K562 (cell line): ENCODE data around the gene ZNF865. TPM values are rescaled to one million over a fixed set of nuclear protein-coding genes. Genes with fewer than 3 reads are reported as not detected.

ENCODE experiments used
- GABPA ChIP-seq: fragments of 200-800 bp; sonication (Bioruptor generic); conservative IDR thresholded peaks from 2 replicates; pipeline ENCODE4 v1.6.1; 2016; ENCODE audit warnings: low read depth, missing genetic modification characterization, missing compliant biosample characterization
- GABPB2 ChIP-seq: fragments of 250-450 bp; sonication (Bioruptor Pico); conservative IDR thresholded peaks from 2 replicates; pipeline ENCODE4 v1.5.1; 2021; ENCODE audit warnings: mild to moderate bottlenecking
- HMGN3 ChIP-seq: IDR thresholded peaks from 2 replicates; pipeline ENCODE4 v1.6.1; 2011; ENCODE audit warnings: borderline replicate concordance, low read depth, mild to moderate bottlenecking, mixed read lengths, low read length; ENCODE audit not compliant: insufficient read length; ENCODE audit errors: extremely low read depth
- ILF3 ChIP-seq: fragments of 450-650 bp; IDR thresholded peaks from 2 replicates; pipeline ENCODE4 v1.6.1; 2018; ENCODE audit warnings: antibody characterized with exemption, mild to moderate bottlenecking, moderate library complexity, borderline replicate concordance
- MCM5 ChIP-seq: fragments of 450-650 bp; IDR thresholded peaks from 2 replicates; pipeline ENCODE4 v1.6.1; 2016; ENCODE audit warnings: low read depth
- MECOM ChIP-seq: fragments of 250-450 bp; sonication (Bioruptor Pico); IDR thresholded peaks from 2 replicates; pipeline ENCODE4 v1.8.0; 2022; ENCODE audit warnings: inconsistent platforms
- NFE2 ChIP-seq: IDR thresholded peaks from 2 replicates; pipeline ENCODE4 v1.6.1; 2014; ENCODE audit warnings: antibody characterized with exemption, low read depth
- NFRKB ChIP-seq: fragments of 450-650 bp; IDR thresholded peaks from 2 replicates; pipeline ENCODE4 v1.6.1; 2016; ENCODE audit warnings: low read depth
- POLR2B ChIP-seq: fragments of 450-650 bp; IDR thresholded peaks from 2 replicates; pipeline ENCODE4 v1.6.1; 2018; ENCODE audit warnings: low read depth; ENCODE audit not compliant: partially characterized antibody
- PTTG1 ChIP-seq: fragments of 450-650 bp; IDR thresholded peaks from 2 replicates; pipeline ENCODE4 v1.6.1; 2016; ENCODE audit warnings: low read depth, mild to moderate bottlenecking, missing genetic modification characterization, missing compliant biosample characterization
- RBM25 ChIP-seq: fragments of 200-400 bp; formaldehyde crosslinking; IDR thresholded peaks from 2 replicates; pipeline ENCODE4 v1.6.1; 2018; ENCODE audit warnings: low read length, low read depth, moderate library complexity; ENCODE audit not compliant: severe bottlenecking
- RCOR1 ChIP-seq, 2 experiments: IDR thresholded peaks; 2 replicates each; pipeline ENCODE4 v1.6.1; 2012; ENCODE audit warnings: low read depth in 2 of 2, low read length in 2 of 2, borderline replicate concordance in 1 of 2, improper control_type of control experiment in 1 of 2
- RUNX1 ChIP-seq: sonication (generic); IDR thresholded peaks from 2 replicates; pipeline ENCODE4 v1.6.1; 2016; ENCODE audit warnings: antibody characterized with exemption, low read depth
- SMAD3 ChIP-seq: fragments of 450-650 bp; formaldehyde crosslinking; conservative IDR thresholded peaks from 2 replicates; pipeline ENCODE4 v1.4.0; 2020; ENCODE audit warnings: mild to moderate bottlenecking
- SMARCA4 ChIP-seq: fragments of 450-650 bp; IDR thresholded peaks from 2 replicates; pipeline ENCODE4 v1.6.1; 2016
- TEAD4 ChIP-seq, 2 experiments: sonication (generic) in 1 of 2; formaldehyde crosslinking in 1 of 2; IDR thresholded peaks; 2 replicates each; pipeline versions ENCODE4 v1.6.1 to v1.8.0; 2012 to 2022; ENCODE audit warnings: borderline replicate concordance in 1 of 2, inconsistent platforms in 1 of 2, low read length in 1 of 2, mild to moderate bottlenecking in 1 of 2, missing genetic modification reagents in 1 of 2
- ZNF217 ChIP-seq: sonication (generic); formaldehyde crosslinking; IDR thresholded peaks from 2 replicates; pipeline ENCODE4 v1.8.0; 2022; ENCODE audit warnings: mild to moderate bottlenecking, missing genetic modification reagents
- ZNF354B ChIP-seq: fragments of 250-450 bp; sonication (Bioruptor Pico); IDR thresholded peaks from 2 replicates; pipeline ENCODE4 v1.4.0; 2020
- ZNF445 ChIP-seq: fragments of 250-450 bp; sonication (Bioruptor Pico); IDR thresholded peaks from 2 replicates; pipeline ENCODE4 v1.4.0; 2020; ENCODE audit warnings: low read depth, mild to moderate bottlenecking, moderate library complexity
- ZNF699 ChIP-seq: fragments of 250-450 bp; sonication (Bioruptor Pico); IDR thresholded peaks from 2 replicates; pipeline ENCODE4 v1.8.0; 2021; ENCODE audit warnings: mild to moderate bottlenecking, moderate library complexity; ENCODE audit not compliant: insufficient replicate concordance
- ZNF79 ChIP-seq: fragments of 250-450 bp; sonication (Bioruptor Pico); IDR thresholded peaks from 2 replicates; pipeline ENCODE4 v1.4.0; 2020; ENCODE audit warnings: low read depth, mild to moderate bottlenecking, moderate library complexity
- polyA plus RNA-seq, 8 experiments: library from polyadenylated mRNA; depleted of rRNA in 4 of 8; stranded (reverse) in 5 of 8; unstranded in 3 of 8; fragments of >200 nt; fragmentation: Nextera tagmentation in 2 of 8; fragmentation: Illumina TruSeq in 1 of 8; extraction: Ambion mirVana in 2 of 8; extraction: Trizol in 1 of 8; gene quantifications; 2 replicates each; pipeline versions ENCODE4 v1.2.1 to v1.2.3, GENCODE V29; 2011 to 2014; ENCODE audit warnings: inconsistent platforms in 1 of 8, missing spikeins in 1 of 8
- total RNA-seq, 7 experiments: library from RNA; depleted of rRNA in 6 of 7; stranded (reverse); fragments of >200 nt in 6 of 7; fragmentation: Illumina TruSeq in 2 of 7; extraction: Trizol in 2 of 7; gene quantifications; 2 replicates each; pipeline versions ENCODE4 v1.2.1 to v1.2.3, GENCODE V29; 2011 to 2021; ENCODE audit warnings: low replicate concordance in 1 of 7
- TF ChIP-seq, protein P1 (sequence below): fragments of 250-450 bp; sonication (Bioruptor Pico); IDR thresholded peaks from 2 replicates; pipeline ENCODE4 v1.4.0; 2020; ENCODE audit warnings: borderline replicate concordance

Gene ZNF865
- total and polyA plus RNA-seq, 9 of the 15 experiments (the other 6 are each of a cell fraction or from before 2014, with no cell fraction given): 0.40 to 18.8 (median 1.6) TPM; not detected in 2

GRCh38 chr19:55601084-55601483, 4.4 kb upstream of the ZNF865 start (continued):
- TF ChIP-seq GABPB2 (no peak), ZNF445 (no peak), MECOM (CRISPR knock-in tag) (0 out of 2 replicates have a peak, but pooled peaks have one; percentile 11), ZNF354B (CRISPR knock-in tag) (no peak), TEAD4 (IDR thresholded peaks at IDR 0.05; ENCODE audit: low read length) (no peak), TEAD4 (CRISPR knock-in tag; IDR thresholded peaks at IDR 0.05; ENCODE audit: borderline replicate concordance) (no peak), NFRKB (no peak), GABPA (tag) (no peak), ZNF79 (CRISPR knock-in tag) (no peak), MCM5 (no peak), SMAD3 (CRISPR knock-in tag) (no peak), RUNX1 (no peak), NFE2 (no peak), SMARCA4 (no peak), RCOR1 (IDR thresholded peaks at IDR 0.05; ENCODE audit: borderline replicate concordance in 1 of 2, low read depth in 2 of 2, low read length in 2 of 2) (0 out of 4 replicates have a peak, but pooled peaks of 1 of the 2 experiments have one; percentile 12), ZNF699 (CRISPR knock-in tag) (no peak), ZNF217 (CRISPR knock-in tag) (no peak), ILF3 (no peak), RBM25 (peak; percentile 90), POLR2B (no peak), PTTG1 (tag) (no peak), HMGN3 (no peak)
- TF ChIP-seq, protein P1, sequence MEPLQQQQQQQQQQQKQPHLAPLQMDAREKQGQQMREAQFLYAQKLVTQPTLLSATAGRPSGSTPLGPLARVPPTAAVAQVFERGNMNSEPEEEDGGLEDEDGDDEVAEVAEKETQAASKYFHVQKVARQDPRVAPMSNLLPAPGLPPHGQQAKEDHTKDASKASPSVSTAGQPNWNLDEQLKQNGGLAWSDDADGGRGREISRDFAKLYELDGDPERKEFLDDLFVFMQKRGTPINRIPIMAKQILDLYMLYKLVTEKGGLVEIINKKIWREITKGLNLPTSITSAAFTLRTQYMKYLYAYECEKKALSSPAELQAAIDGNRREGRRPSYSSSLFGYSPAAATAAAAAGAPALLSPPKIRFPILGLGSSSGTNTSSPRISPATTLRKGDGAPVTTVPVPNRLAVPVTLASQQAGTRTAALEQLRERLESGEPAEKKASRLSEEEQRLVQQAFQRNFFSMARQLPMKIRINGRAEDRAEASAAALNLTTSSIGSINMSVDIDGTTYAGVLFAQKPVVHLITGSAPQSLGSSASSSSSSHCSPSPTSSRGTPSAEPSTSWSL (CRISPR knock-in tag): no peak
